HL-60 (cell line): ENCODE results near the gene SGIP1.

Experiments
- DNase-seq, 2 experiments: peaks; one replicate each; pipeline ENCODE4 v3.0.0-alpha.2; 2010 to 2020; ENCODE audit warnings: low read depth in 1 of 2, low spot score in 1 of 2
- H3K27ac ChIP-seq: fragments of 250-450 bp; sonication (Bioruptor Pico); replicated peaks from 2 replicates; pipeline ENCODE4 v1.5.1; 2020; ENCODE audit warnings: mild to moderate bottlenecking, moderate library complexity
- H3K27me3 ChIP-seq: fragments of 250-450 bp; sonication (Bioruptor Pico); 2 replicates; pipeline ENCODE4 v1.5.1; 2021; ENCODE audit warnings: mild to moderate bottlenecking, moderate library complexity; ENCODE audit not compliant: insufficient read depth, poor library complexity, severe bottlenecking
- H3K4me3 ChIP-seq: replicated peaks from 2 replicates; pipeline ENCODE4 v1.5.1; 2011; ENCODE audit warnings: mild to moderate bottlenecking, control low read depth, low read length; ENCODE audit not compliant: insufficient read depth
- CTCF ChIP-seq: IDR thresholded peaks from one replicate; pipeline ENCODE4 v1.5.1; 2011; ENCODE audit warnings: low read length, control low read depth, inconsistent platforms; ENCODE audit not compliant: insufficient read depth
- GABPA ChIP-seq: IDR thresholded peaks from 2 replicates; pipeline ENCODE4 v1.6.1; 2012; ENCODE audit warnings: low read depth
- POLR2AphosphoS5 ChIP-seq: IDR thresholded peaks from 2 replicates; pipeline ENCODE4 v1.6.1; 2012; ENCODE audit warnings: low read depth
- SPI1 ChIP-seq: IDR thresholded peaks from 2 replicates; pipeline ENCODE4 v1.6.1; 2012; ENCODE audit warnings: low read depth, mild to moderate bottlenecking, borderline replicate concordance
- TF ChIP-seq, protein P1 (sequence below): IDR thresholded peaks from 2 replicates; pipeline ENCODE4 v1.6.1; 2012; ENCODE audit warnings: low read depth; ENCODE audit not compliant: insufficient replicate concordance

SGIP1 gene

DNA sequence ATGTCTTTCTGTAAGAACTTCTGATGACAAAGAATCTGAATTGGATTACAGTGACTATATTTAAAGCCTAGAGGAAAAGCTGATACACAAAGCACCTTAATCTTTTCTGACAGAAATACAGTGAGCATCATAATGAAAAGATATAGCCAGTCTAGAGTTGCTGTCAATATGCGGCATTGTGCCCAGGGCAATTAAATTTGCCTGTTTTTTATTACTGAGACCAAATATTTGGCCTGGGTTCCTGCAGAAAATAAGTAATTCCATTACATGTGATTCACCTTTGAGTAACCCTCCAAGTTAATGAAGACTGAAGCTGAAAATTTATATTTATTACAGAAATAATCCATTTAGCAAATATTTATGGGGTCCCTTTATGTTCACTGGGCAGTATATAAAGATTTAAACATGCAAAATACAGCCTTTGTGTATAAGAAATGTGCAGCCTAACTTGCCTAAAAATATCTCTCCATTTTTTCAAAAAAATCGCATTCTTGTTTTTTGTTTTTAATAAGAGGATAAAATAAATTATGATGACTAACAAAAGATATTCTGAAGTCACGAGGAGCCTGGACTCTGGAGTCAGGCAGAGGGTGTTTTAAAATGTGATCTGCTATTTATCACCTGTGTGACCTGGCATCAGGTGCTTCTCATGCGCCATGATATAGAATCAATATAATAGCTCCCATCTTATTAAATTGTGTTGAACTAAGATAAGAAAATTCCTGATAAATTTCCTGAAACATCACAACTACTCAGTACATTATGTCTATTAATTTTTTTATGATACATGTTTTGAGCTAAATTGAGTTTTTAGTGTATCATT, 83.6 kb downstream of the SGIP1 start:
- no peak for DNase-seq
- TF ChIP-seq POLR2AphosphoS5 (no peak), SPI1 (no peak), CTCF (no peak), GABPA (no peak)
- TF ChIP-seq, protein P1, sequence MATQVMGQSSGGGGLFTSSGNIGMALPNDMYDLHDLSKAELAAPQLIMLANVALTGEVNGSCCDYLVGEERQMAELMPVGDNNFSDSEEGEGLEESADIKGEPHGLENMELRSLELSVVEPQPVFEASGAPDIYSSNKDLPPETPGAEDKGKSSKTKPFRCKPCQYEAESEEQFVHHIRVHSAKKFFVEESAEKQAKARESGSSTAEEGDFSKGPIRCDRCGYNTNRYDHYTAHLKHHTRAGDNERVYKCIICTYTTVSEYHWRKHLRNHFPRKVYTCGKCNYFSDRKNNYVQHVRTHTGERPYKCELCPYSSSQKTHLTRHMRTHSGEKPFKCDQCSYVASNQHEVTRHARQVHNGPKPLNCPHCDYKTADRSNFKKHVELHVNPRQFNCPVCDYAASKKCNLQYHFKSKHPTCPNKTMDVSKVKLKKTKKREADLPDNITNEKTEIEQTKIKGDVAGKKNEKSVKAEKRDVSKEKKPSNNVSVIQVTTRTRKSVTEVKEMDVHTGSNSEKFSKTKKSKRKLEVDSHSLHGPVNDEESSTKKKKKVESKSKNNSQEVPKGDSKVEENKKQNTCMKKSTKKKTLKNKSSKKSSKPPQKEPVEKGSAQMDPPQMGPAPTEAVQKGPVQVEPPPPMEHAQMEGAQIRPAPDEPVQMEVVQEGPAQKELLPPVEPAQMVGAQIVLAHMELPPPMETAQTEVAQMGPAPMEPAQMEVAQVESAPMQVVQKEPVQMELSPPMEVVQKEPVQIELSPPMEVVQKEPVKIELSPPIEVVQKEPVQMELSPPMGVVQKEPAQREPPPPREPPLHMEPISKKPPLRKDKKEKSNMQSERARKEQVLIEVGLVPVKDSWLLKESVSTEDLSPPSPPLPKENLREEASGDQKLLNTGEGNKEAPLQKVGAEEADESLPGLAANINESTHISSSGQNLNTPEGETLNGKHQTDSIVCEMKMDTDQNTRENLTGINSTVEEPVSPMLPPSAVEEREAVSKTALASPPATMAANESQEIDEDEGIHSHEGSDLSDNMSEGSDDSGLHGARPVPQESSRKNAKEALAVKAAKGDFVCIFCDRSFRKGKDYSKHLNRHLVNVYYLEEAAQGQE, result no peak
- no peak overlapping the region for H3K27ac ChIP-seq
- H3K27me3 ChIP-seq, result no peaks in the 10 kb centered on the region
- no peak overlapping the region for H3K4me3 ChIP-seq

- DNase-seq, result no peak
- Histone ChIP-seq H3K4me3 (no peak overlapping the region), H3K27me3 (no peaks in the 10 kb centered on the region), H3K27ac (no peak overlapping the region)
- no peak for TF ChIP-seq POLR2AphosphoS5
- TF ChIP-seq CTCF, result no peak
- no peak for TF ChIP-seq SPI1
- TF ChIP-seq, protein P1, result no peak
- no peak for TF ChIP-seq GABPA
Measured at GRCh38 chr1:66618390-66618789, 84.4 kb downstream of the SGIP1 start.

DNA sequence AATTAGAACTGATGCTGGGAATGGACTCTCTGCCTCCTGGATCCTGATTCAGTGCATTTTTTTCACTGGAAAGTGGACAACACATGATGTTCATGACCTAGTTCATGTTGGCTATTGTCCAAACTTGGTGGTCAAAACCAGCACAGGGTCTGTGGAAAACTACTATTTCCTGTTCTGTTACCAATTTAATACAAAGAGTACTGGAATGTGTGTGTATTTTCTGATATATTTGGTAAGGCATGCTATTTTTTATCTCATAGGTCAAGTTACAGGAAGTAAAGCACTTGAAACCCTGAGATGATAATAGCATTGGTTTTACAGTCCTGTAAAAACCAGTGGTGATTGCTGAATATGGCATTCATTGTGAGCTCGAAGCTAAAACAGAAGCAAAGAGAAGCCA, 89.9 kb downstream of the SGIP1 start:
- DNase-seq, result no peak
- Histone ChIP-seq H3K27ac (no peak overlapping the region), H3K4me3 (no peak overlapping the region), H3K27me3 (peaks cover 3% of the 10 kb centered on the region)
- TF ChIP-seq CTCF (no peak), GABPA (no peak), POLR2AphosphoS5 (no peak), SPI1 (no peak)
- TF ChIP-seq, protein P1, result no peak
